Left lobe of liver (tissue), 2 donors: ENCODE measurements around the gene BST1. TPM values are rescaled to one million over a fixed set of nuclear protein-coding genes. Genes with fewer than 3 reads are reported as not detected.

Experiments
- ATAC-seq: fragments of 200-7000 bp; cut with Tn5 transposase; one replicate; pipeline ENCODE4 v1.9.1; 2020; ENCODE audit warnings: mild to moderate bottlenecking, moderate library complexity
- DNase-seq: peaks from one replicate; pipeline ENCODE4 v3.0.0-alpha.2; 2020; ENCODE audit warnings: low spot score
- total RNA-seq: library from RNA; stranded (reverse); gene quantifications from one replicate; pipeline ENCODE4 v1.2.1, GENCODE V29; 2021
- donor health status: DM: no; HTN: no; CAD: no; lungs with moderate emphysema.
- donor health status: DM: no; HTN: yes; CAD: no.

Gene BST1
- total RNA-seq, 1 donor from 2014 or later, result 3.7 TPM

GRCh38 chr4:15675356-15675755 lies 27.5 kb upstream of the BST1 start:
- no peak for DNase-seq
- ATAC-seq, result no peak

- ATAC-seq, result no peak
- DNase-seq, result no peak
These were observed 26.8 kb upstream of the BST1 start for GRCh38 chr4:15676039-15676438.

DNA sequence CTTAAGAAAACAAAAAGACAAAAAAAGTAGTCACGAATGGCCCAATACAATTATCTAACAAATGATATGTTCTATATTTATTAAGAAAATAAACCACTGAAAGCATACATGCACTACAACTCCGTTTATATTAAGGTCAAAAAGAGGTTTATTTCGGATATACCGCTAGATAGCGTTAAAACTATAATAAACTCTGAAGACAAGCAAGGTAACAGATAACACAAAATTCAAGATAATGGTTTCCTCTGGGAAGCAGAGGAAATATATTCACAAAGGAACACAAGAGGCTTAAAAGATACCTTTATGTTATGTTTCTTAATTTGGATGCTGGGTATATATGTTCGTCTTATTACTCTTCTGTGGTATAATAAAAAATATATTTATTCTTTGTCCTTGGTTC lies 26.0 kb upstream of the BST1 start:
- ATAC-seq (no peak), DNase-seq (no peak)

- peak; percentile 47 for ATAC-seq
These were observed 25.3 kb upstream of the BST1 start for GRCh38 chr4:15677507-15677988.

GRCh38 chr4:15681067-15681371 lies 21.8 kb upstream of the BST1 start:
- no peak for DNase-seq
- ATAC-seq, result no peak

More at GRCh38 chr4:15677507-15677988, 25.3 kb upstream of the BST1 start:
- DNase-seq, result no peak

DNA sequence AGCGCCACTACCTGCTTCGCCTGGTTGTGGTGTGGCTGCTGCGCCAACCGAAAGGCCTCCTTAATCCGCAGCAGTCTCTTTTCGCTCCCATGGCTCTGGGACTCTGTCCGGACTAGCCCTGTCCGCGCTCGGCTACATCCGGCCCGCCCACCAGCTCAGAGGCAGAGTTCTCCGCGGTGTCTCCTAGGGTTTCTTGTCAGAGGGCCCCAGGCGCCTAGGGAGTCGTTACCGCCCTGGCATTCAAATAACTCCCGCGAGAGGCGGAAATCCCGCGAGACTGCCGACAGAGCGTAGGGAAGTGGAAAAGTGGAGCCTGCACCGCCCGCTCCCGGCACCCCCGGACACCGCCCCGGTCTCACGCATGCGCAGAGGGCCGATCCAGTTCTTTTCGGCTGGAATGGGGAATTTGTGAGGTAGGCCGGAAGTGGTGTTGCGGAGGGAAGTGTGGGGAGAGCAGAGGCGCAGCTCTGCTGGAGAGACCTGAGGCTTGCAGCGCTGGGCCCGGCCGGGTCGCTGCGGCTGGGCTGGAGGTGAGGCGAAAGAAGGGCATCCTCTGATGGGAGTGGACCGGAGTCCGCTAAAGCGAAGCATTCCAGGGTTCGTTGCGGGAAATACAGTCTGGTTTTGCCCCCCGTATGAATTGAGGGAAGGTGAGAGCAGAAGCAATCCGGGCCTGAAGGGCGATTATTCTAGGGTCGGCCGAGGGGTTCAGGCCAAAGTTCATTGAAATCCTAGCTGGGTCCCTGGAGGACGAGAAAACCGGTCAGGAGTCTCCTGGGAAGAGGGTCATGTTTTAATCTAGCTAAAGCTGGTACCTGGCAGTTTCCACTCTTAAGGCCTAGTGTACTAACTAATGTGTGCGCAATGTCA lies 21.3 kb upstream of the BST1 start, which contains the start of gene FAM200B:
Gene FAM200B (plus strand): TSS at position 456 of the 870 bp plus-strand sequence. CDS start 5,151 bp downstream, outside the sequence.
- DNase-seq, result peak; percentile 100
- ATAC-seq, result peak; percentile 93

DNA sequence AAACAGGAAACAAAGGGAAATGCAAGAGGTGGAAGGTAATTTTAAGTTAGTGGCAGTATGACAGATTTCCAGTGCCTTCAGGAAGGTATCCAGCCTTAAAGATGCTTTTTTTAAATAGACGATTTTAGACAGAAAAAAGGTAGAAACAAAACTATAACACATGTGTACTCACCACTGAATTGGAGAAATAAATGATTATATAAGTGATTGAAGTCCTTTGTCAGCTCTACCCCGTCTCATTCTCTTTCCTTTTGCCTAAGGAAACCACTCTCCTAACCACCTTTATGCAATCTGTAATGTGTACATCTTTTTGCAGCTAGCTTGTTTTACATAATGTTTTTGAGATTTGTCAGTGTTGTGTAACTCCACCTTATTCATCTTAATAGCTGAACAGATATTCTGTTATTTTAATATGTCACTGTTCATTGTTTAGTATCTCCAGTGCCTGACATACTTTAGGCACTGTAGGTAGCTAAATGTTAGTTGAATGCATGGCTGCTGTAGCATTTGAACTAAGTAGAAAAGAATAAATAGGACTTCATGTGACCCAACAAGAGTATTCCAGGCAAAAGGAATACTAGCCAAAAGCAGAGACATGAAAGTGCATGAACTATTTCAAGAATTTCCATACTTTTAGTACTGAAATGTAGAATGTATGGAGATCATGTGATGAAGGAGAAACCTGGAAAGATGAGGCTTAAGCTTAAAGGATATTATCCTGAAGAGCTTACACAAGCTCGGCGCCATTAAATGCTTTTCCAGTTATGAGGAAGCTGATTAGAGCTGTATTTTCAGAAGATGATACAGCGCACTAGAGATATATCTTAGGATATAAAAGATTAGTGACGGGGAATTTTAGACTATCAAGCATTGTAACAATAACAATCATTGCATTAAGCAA lies 20.4 kb upstream of the BST1 start:
- ATAC-seq (no peak), DNase-seq (no peak)

DNA sequence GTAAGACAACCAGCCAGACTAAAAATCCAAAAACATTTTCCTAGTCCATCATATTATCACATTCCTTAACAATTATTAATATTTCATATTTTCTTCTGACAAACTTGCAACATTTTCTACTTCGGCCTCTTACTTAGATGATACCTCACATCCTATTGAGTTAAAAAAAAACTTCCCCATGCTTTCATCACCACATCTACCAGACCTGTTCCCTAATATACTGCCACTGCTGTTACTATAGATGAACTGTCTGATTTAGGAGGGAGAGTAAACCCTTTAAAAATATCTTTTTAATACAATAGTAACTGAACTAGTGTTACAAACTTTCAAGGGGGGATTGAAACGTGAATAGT lies 19.7 kb upstream of the BST1 start:
- ATAC-seq (no peak), DNase-seq (no peak)

GRCh38 chr4:15684498-15684897 lies 18.4 kb upstream of the BST1 start:
- ATAC-seq, result no peak
- no peak for DNase-seq

DNA sequence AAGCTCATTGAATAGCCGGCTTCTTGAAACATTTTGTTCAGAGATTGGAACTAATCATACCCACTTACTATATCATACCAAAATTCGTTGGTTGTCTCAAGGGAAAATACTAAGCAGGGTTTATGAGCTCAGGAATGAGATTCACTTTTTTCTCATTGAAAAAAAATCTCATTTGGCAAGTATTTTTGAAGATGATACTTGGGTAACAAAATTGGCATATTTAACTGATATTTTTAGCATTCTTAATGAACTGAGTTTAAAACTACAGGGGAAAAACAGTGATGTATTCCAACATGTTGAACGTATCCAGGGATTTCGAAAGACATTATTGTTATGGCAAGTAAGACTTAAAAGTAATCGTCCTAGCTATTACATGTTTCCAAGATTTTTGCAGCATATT lies 14.8 kb upstream of the BST1 start:
- no peak for DNase-seq
- ATAC-seq, result no peak

DNA sequence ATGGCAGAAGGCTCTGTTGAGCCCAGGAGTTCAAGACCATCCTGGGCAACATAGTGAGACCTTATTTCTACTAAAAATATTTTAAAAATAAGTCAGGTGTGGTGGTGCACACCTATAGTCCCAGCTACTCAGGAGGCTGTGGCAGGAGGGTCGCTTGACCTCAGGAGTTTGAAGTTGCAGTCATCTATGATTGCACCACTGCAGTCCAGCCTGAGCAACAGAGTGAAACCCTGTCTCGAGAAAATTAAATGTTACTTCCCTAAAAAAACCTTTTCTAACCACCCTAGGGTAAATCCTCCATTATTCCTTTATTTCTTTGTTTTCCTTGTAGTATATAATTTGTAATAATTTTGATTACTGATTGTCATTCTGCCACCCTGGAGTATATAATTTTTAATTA lies 13.3 kb upstream of the BST1 start:
- ATAC-seq (no peak), DNase-seq (no peak)

GRCh38 chr4:15690020-15690809 lies 12.7 kb upstream of the BST1 start:
- ATAC-seq (peak; percentile 36), DNase-seq (no peak)

GRCh38 chr4:15691346-15692135 lies 11.3 kb upstream of the BST1 start:
- peak; percentile 34 for ATAC-seq
- DNase-seq, result no peak

DNA sequence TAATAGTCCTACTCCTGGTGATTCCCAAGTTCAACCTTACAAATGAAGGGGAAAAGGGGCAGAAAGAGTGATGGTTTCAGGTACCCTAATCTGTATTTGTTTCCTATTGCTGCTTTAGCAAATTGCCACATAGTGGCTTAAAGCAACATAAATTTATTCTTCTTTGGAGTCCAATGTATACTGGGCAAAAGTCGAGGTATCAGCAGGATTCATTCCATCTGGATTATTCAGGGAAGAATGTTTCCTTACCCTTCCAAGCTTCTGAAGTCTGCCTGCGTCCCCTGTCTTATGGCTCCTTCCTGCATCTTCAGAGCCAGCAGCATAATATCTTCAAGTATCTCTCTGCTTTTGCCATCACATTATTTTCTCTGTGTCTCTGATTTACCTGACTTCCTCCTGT lies 10.3 kb upstream of the BST1 start:
- DNase-seq (no peak), ATAC-seq (no peak)

DNA sequence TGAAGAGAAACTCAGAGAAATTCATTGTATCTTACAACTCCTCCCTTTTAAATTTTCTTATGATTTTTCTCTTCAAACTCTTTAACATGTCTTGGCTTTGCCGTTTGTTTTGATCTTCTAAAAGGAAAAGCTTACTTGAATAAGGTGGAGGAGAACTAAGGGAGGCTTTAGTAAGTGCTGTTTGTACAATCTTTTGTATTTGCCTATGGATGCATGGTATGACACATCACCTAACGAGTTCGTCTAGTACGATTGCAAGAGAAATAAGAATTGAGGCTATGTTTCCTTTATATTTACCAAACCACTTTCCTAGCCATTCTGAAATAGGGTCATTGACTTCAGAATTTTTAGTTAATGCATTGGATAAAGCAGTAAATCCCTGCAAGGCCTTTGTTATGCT lies 8.4 kb upstream of the BST1 start:
- DNase-seq, result no peak
- no peak for ATAC-seq

- DNase-seq (no peak), ATAC-seq (no peak)
These were observed 7.6 kb upstream of the BST1 start for GRCh38 chr4:15695240-15695699.

DNA sequence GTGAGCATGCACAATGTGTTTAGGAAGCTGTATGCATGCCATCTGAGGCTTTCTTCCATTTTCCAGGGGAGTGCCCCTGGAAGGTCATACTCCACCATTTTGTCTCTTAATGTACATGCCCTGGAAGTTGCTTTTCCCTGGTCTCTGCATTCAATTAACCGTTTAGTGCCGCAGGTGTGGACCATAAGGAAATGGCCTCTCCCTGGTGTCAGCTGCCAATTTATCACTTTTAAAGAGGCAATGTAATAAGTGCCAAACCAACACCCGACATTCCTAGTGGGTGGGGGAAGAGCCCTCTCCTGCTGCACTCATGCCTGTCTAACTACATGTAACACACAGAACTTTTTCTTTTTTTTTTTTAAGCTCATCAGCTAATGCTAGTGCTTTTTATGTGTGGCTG lies 7.1 kb upstream of the BST1 start:
- no peak for DNase-seq

GRCh38 chr4:15696866-15697265 lies 6.0 kb upstream of the BST1 start:
- ATAC-seq (no peak), DNase-seq (no peak)

More for the DNA sequence above, 7.1 kb upstream of the BST1 start:
- no peak for ATAC-seq

GRCh38 chr4:15703439-15703838 lies 574 bp downstream of the BST1 start:
- ATAC-seq, result no peak
- DNase-seq, result no peak

DNA sequence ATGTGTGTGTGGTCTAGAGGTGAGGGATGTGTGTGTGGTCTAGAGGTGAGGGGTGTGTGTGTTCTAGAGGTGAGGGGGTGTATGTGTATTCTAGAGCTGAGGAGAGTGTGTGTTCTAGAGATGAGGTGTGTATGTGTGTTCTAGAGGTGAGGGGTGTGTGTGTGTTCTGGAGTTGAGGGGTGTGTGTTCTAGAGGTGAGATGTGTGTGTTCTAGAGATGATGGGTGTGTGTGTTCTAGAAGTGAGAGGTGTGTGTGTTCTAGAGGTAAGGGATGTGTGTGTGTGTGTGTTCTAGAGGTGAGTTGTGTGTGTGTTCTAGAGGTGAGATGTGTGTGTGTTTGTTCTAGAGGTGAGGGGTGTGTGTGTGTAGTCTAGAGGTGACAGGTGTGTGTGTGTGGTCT lies 1.3 kb downstream of the BST1 start:
- DNase-seq (no peak), ATAC-seq (no peak)
